Endodermal cell (in vitro differentiated cells): ENCODE results near the gene MAPK10. TPM values are rescaled to one million over a fixed set of nuclear protein-coding genes. Genes with fewer than 3 reads are reported as not detected.

Experiments
- DNase-seq: peaks from one replicate; pipeline ENCODE4 v3.0.0-alpha.2; 2017
- H3K27ac ChIP-seq: 2 replicates; pipeline ENCODE4 v1.5.1; 2013; ENCODE audit warnings: mild to moderate bottlenecking, low read depth, low read length, moderate library complexity
- H3K27me3 ChIP-seq: 2 replicates; pipeline ENCODE4 v1.6.1; 2013; ENCODE audit warnings: mild to moderate bottlenecking, low read length, moderate library complexity; ENCODE audit not compliant: insufficient read depth, control insufficient read depth, poor library complexity, severe bottlenecking
- H3K36me3 ChIP-seq: 2 replicates; pipeline ENCODE4 v1.7.0; 2013; ENCODE audit warnings: mild to moderate bottlenecking, low read length, moderate library complexity; ENCODE audit not compliant: control insufficient read depth, insufficient read depth
- H3K4me1 ChIP-seq: one replicate; pipeline ENCODE4 v1.7.0; 2013; ENCODE audit warnings: low read length; ENCODE audit not compliant: control insufficient read depth, insufficient read depth
- H3K4me3 ChIP-seq: 2 replicates; pipeline ENCODE4 v1.5.1; 2013; ENCODE audit warnings: mild to moderate bottlenecking, low read length, moderate library complexity
- H3K9ac ChIP-seq: 2 replicates; pipeline ENCODE4 v1.6.1; 2013; ENCODE audit warnings: mild to moderate bottlenecking, low read length, moderate library complexity; ENCODE audit not compliant: poor library complexity, severe bottlenecking; ENCODE audit errors: extremely low read depth
- H3K9me3 ChIP-seq: 2 replicates; pipeline ENCODE4 v1.6.1; 2013; ENCODE audit warnings: mild to moderate bottlenecking, low read length, moderate library complexity; ENCODE audit not compliant: control insufficient read depth
- H3K27ac Mint-ChIP-seq: 2 replicates; pipeline ENCODE4 v1.8.0; 2020; ENCODE audit warnings: mixed read lengths
- H3K27me3 Mint-ChIP-seq: 2 replicates; pipeline ENCODE4 v1.8.0; 2021; ENCODE audit warnings: mild to moderate bottlenecking, mixed read lengths; ENCODE audit not compliant: insufficient read depth
- H3K36me3 Mint-ChIP-seq: 2 replicates; pipeline ENCODE4 v1.8.0; 2020; ENCODE audit warnings: low read depth, mixed read lengths
- H3K4me1 Mint-ChIP-seq: 2 replicates; pipeline ENCODE4 v1.8.0; 2020; ENCODE audit warnings: mixed read lengths
- H3K4me3 Mint-ChIP-seq: 2 replicates; pipeline ENCODE4 v1.8.0; 2020; ENCODE audit warnings: mild to moderate bottlenecking, moderate library complexity, mixed read lengths
- H3K9me3 Mint-ChIP-seq: 2 replicates; pipeline ENCODE4 v1.8.0; 2020; ENCODE audit warnings: mild to moderate bottlenecking, mixed read lengths
- WGBS, 2 experiments: methylation state at CpG; one replicate each; pipeline versions ENCODE4 v1.1.5 to v1.1.7; 2013; ENCODE audit warnings: missing lambda C conversion rate in 2 of 2, mixed read lengths in 1 of 2; ENCODE audit not compliant: insufficient coverage in 1 of 2, insufficient read length in 1 of 2; 5-methylcytosine and 5-hydroxymethylcytosine counted together
- total RNA-seq, 2 donors: library from RNA; stranded (reverse); fragmentation: NEBNext Ultra II Directional in 1 of 2; extraction: Animal tissue kit (Norgen Biotek cat#: 25700) in 1 of 2; gene quantifications; 2 replicates in 1 of 2; 3 replicates in 1 of 2; pipeline ENCODE4 v1.2.1, GENCODE V29; 2021
- TF ChIP-seq, protein P1 (sequence below): fragments of 200-600 bp; sonication (generic); conservative IDR thresholded peaks from 2 replicates; pipeline ENCODE4 v1.5.0; 2021; ENCODE audit warnings: antibody characterized with exemption, mild to moderate bottlenecking

Gene MAPK10
- total RNA-seq, 2 donors from 2014 or later, result 45.1 to 70.2 TPM

DNA sequence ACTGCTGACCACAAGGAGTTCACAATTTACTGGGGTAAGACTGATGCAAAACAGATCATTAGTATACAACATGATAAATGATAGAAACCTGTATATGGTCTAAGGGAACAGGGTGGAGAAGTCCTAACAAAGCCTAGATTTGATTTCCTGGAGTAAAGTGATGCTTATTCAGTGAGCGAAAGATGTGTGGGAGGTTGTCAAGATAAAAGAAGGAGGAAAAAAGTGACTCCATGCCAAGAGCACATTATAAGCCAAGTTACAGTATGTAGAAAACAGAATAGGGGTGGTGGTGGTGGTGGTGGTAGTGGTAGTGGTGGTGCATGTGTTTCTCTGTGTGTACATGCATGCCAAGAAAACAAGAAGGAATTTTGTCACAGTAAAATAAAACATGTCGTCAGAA, 325.2 kb downstream of the MAPK10 start:
- H3K27me3 Mint-ChIP-seq, result no peaks in the 10 kb centered on the region
- H3K4me1 Mint-ChIP-seq, result peaks cover 10% of the 10 kb centered on the region

DNA sequence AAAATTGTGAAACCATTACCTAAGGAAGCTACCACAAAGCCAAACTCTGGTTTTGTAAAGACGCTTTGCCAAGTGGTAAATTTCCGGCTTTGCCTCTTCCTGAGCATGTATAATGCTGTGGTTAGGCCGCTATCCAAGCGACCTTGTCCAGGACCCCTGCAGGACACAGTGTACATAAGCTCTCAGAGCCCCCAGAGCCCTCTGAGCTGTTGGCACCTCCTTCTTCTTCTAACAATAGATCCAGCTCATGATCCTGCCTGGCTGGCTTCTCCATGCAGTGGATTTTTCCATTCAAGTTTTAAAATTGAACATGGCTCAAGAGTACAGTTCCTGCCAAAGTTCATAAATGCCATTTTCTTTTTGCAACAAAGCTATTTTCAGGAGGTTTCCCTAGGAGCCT, 326.7 kb downstream of the MAPK10 start:
- WGBS, 2 experiments, result 83 to 91% methylated on average over 4 of the region's 4 CpGs
- Histone ChIP-seq H3K9me3 (no peaks in the 10 kb centered on the region), H3K4me3 (no peak overlapping the region), H3K4me1 (peaks cover 8% of the 10 kb centered on the region), H3K9ac (no peak overlapping the region), H3K27ac (no peak overlapping the region), H3K27me3 (no peaks in the 10 kb centered on the region), H3K36me3 (no peaks in the 10 kb centered on the region)
- Mint-ChIP-seq H3K36me3 (peaks cover 6% of the 10 kb centered on the region), H3K4me1 (peaks cover 10% of the 10 kb centered on the region), H3K9me3 (no peaks in the 10 kb centered on the region), H3K27me3 (no peaks in the 10 kb centered on the region), H3K4me3 (no peak overlapping the region), H3K27ac (no peak overlapping the region)
- TF ChIP-seq, protein P1, sequence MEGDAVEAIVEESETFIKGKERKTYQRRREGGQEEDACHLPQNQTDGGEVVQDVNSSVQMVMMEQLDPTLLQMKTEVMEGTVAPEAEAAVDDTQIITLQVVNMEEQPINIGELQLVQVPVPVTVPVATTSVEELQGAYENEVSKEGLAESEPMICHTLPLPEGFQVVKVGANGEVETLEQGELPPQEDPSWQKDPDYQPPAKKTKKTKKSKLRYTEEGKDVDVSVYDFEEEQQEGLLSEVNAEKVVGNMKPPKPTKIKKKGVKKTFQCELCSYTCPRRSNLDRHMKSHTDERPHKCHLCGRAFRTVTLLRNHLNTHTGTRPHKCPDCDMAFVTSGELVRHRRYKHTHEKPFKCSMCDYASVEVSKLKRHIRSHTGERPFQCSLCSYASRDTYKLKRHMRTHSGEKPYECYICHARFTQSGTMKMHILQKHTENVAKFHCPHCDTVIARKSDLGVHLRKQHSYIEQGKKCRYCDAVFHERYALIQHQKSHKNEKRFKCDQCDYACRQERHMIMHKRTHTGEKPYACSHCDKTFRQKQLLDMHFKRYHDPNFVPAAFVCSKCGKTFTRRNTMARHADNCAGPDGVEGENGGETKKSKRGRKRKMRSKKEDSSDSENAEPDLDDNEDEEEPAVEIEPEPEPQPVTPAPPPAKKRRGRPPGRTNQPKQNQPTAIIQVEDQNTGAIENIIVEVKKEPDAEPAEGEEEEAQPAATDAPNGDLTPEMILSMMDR, result no peak
- no peak for DNase-seq

More for the DNA sequence above, 325.2 kb downstream of the MAPK10 start:
- H3K27ac ChIP-seq, result no peak overlapping the region
- H3K4me3 Mint-ChIP-seq, result no peak overlapping the region
- WGBS, 2 experiments, result 93 to 100% methylated on average over 1 to 2 of the region's 2 CpGs
- H3K27ac Mint-ChIP-seq, result no peak overlapping the region
- no peaks in the 10 kb centered on the region for H3K9me3 Mint-ChIP-seq
- no peak overlapping the region for H3K9ac ChIP-seq
- no peak for DNase-seq
- no peaks in the 10 kb centered on the region for H3K36me3 ChIP-seq
- H3K36me3 Mint-ChIP-seq, result peaks cover 6% of the 10 kb centered on the region
- no peaks in the 10 kb centered on the region for H3K27me3 ChIP-seq
- TF ChIP-seq, protein P1, result no peak
- H3K9me3 ChIP-seq, result no peaks in the 10 kb centered on the region
- H3K4me3 ChIP-seq, result no peak overlapping the region
- peaks cover 8% of the 10 kb centered on the region for H3K4me1 ChIP-seq

DNA sequence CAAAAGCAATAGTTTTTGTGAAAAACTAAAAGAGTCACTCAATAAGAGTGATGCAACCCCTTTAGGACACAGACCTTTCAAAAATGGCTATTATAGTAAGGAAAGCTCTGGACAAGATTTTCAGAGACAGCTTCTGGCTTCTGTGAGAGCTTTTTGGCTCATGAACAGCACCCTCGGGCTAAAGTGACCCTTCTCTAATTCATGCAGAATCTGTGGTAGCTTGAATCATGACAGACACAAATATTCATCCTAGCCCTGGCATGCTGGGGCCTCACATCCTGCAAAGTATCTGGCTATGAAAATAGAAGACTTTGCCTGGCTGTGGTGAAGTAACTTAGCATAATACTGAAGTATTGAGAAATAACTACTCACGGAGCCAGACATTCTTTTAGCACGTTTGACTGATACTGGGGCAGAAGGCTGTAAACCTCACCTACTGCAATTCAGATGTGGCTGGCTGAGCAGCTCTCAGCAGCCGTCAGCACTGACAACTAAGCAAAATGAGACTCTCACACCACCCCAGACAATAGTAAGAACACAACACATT, 327.3 kb downstream of the MAPK10 start:
- H3K4me3 ChIP-seq, result no peak overlapping the region
- no peaks in the 10 kb centered on the region for H3K9me3 Mint-ChIP-seq
- no peak overlapping the region for H3K27ac Mint-ChIP-seq

More for the DNA sequence above, 327.3 kb downstream of the MAPK10 start:
- peaks cover 10% of the 10 kb centered on the region for H3K4me1 Mint-ChIP-seq
- H3K9ac ChIP-seq, result no peak overlapping the region
- peaks cover 6% of the 10 kb centered on the region for H3K36me3 Mint-ChIP-seq
- TF ChIP-seq, protein P1, result no peak
- no peaks in the 10 kb centered on the region for H3K27me3 Mint-ChIP-seq
- 78 to 100% methylated on average over 1 to 4 of the region's 4 CpGs for WGBS, 2 experiments
- no peak overlapping the region for H3K4me3 Mint-ChIP-seq
- no peak overlapping the region for H3K27ac ChIP-seq
- no peaks in the 10 kb centered on the region for H3K9me3 ChIP-seq
- H3K27me3 ChIP-seq, result no peaks in the 10 kb centered on the region
- DNase-seq, result no peak
- peaks cover 8% of the 10 kb centered on the region for H3K4me1 ChIP-seq
- peaks cover 5% of the 10 kb centered on the region for H3K36me3 ChIP-seq
